ENCODE results near the gene YWHAQ. TPM values are rescaled to one million over a fixed set of nuclear protein-coding genes. Genes with fewer than 3 reads are reported as not detected.

YWHAQ gene
- total and polyA plus RNA-seq, 2 of the 4 experiments (the other 2 are of a cell fraction), result 196 to 255 TPM

DNA sequence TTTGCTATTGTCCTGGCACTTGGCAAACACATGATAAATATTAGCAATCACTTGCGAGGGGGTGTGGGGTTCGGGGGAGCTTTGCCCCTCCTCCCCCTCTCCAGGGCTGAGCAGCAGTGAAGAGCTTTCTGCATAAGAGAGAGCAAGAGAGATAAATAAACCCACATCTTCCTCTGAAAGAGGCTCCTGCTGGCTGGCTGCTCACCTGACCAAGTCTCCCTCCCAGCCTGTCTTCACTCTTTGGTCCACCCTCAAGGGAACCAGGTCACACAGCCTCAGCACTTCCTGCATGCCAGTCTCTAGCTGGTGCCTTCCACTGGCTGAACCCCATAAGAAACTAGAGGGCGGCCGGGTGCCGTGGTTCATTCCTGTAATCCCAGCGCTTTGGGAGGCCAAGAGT, 18.5 kb upstream of the YWHAQ start:
- Histone ChIP-seq H4K20me1 (ENCODE audit: insufficient read depth, low read length) (no peaks in the 10 kb centered on the region), H3K27ac (ENCODE audit: insufficient read depth, low read length) (no peak overlapping the region), H3K79me1 (ENCODE audit: low read depth in 1 of 2, low read length in 2 of 2) (no peaks in the 10 kb centered on the region), H2BK20ac (ENCODE audit: low read depth, low read length) (no peak overlapping the region), H3K23ac (ENCODE audit: low read depth, low read length) (no peak overlapping the region), H2AK5ac (ENCODE audit: low read depth, low read length) (no peak overlapping the region), H3K9me3 (ENCODE audit: control insufficient read depth, insufficient read depth, low read length) (no peaks in the 10 kb centered on the region), H3K36me3 (ENCODE audit: control insufficient read depth, insufficient read depth, low read length) (no peaks in the 10 kb centered on the region), H2AFZ (replicated peaks; ENCODE audit: low read length, poor library complexity) (no peak overlapping the region), H3K4me3 (ENCODE audit: insufficient read depth, low read depth, low read length) (no peak overlapping the region), H2AK9ac (replicated peaks; ENCODE audit: low read depth, low read length, poor library complexity) (no peak overlapping the region), H3K9me1 (ENCODE audit: insufficient read depth, low read length) (peaks cover 5% of the 10 kb centered on the region; the same call in 1 of the 2 replicates), H3K18ac (ENCODE audit: low read depth, low read length) (no peak overlapping the region), H3K56ac (ENCODE audit: extremely low read depth, insufficient read depth, low read length) (no peak overlapping the region), H3K14ac (replicated peaks; ENCODE audit: low read depth, low read length) (no peak overlapping the region), H2BK5ac (ENCODE audit: low read depth, low read length, poor library complexity, severe bottlenecking) (no peak overlapping the region), H4K8ac (ENCODE audit: low read depth in 2 of 2, low read length in 2 of 2) (no peak overlapping the region), H4K91ac (ENCODE audit: insufficient read depth, low read depth, low read length) (no peak overlapping the region), H4K5ac (ENCODE audit: low read depth, low read length) (no peak overlapping the region), H3K4me1 (ENCODE audit: control insufficient read depth, insufficient read depth, low read length) (peaks cover 4% of the 10 kb centered on the region; the same call in 1 of the 2 replicates), H2BK120ac (ENCODE audit: low read depth, low read length) (no peak overlapping the region), H3K4ac (ENCODE audit: low read depth, low read length) (no peak overlapping the region), H3K4me2 (ENCODE audit: low read depth, low read length) (no peak overlapping the region), H3K9ac (ENCODE audit: low read depth, low read length) (no peak overlapping the region), H2BK15ac (ENCODE audit: low read depth, low read length) (no peak overlapping the region), H3K27me3 (ENCODE audit: control insufficient read depth, insufficient read depth, low read length) (peaks cover 12% of the 10 kb centered on the region)
- TF ChIP-seq, protein P1, sequence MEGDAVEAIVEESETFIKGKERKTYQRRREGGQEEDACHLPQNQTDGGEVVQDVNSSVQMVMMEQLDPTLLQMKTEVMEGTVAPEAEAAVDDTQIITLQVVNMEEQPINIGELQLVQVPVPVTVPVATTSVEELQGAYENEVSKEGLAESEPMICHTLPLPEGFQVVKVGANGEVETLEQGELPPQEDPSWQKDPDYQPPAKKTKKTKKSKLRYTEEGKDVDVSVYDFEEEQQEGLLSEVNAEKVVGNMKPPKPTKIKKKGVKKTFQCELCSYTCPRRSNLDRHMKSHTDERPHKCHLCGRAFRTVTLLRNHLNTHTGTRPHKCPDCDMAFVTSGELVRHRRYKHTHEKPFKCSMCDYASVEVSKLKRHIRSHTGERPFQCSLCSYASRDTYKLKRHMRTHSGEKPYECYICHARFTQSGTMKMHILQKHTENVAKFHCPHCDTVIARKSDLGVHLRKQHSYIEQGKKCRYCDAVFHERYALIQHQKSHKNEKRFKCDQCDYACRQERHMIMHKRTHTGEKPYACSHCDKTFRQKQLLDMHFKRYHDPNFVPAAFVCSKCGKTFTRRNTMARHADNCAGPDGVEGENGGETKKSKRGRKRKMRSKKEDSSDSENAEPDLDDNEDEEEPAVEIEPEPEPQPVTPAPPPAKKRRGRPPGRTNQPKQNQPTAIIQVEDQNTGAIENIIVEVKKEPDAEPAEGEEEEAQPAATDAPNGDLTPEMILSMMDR (conservative IDR thresholded peaks at IDR 0.05; ENCODE audit: low read depth, low read length), result no peak
- TF ChIP-seq NFE2L2 (IDR thresholded peaks at IDR 0.05; ENCODE audit: low read depth, low read length), result no peak
- TF ChIP-seq RCOR1 (IDR thresholded peaks at IDR 0.05; ENCODE audit: insufficient replicate concordance, low read length), result no peak
- no peak for TF ChIP-seq SMC3 (IDR thresholded peaks at IDR 0.05; ENCODE audit: low read depth, low read length)
- no peak for TF ChIP-seq RAD21 (IDR thresholded peaks at IDR 0.05; ENCODE audit: low read length)
- TF ChIP-seq CHD1 (IDR thresholded peaks at IDR 0.05; ENCODE audit: low read depth, low read length), result no peak
- TF ChIP-seq, protein P2, sequence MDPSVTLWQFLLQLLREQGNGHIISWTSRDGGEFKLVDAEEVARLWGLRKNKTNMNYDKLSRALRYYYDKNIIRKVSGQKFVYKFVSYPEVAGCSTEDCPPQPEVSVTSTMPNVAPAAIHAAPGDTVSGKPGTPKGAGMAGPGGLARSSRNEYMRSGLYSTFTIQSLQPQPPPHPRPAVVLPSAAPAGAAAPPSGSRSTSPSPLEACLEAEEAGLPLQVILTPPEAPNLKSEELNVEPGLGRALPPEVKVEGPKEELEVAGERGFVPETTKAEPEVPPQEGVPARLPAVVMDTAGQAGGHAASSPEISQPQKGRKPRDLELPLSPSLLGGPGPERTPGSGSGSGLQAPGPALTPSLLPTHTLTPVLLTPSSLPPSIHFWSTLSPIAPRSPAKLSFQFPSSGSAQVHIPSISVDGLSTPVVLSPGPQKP (IDR thresholded peaks at IDR 0.05; ENCODE audit: borderline replicate concordance, low read depth, low read length), result no peak
- TF ChIP-seq CEBPB (IDR thresholded peaks at IDR 0.05; ENCODE audit: low read depth, low read length), result no peak
- no peak for TF ChIP-seq POLR2A (IDR thresholded peaks at IDR 0.05; ENCODE audit: low read depth, low read length)
- no peak for TF ChIP-seq BHLHE40 (IDR thresholded peaks at IDR 0.05; ENCODE audit: low read depth, low read length)
- no peak for TF ChIP-seq MAFK (IDR thresholded peaks at IDR 0.05; ENCODE audit: low read depth, low read length)
- TF ChIP-seq FOS (IDR thresholded peaks at IDR 0.05; ENCODE audit: low read depth, low read length), result no peak
- no peak for TF ChIP-seq MAZ (IDR thresholded peaks at IDR 0.05; ENCODE audit: borderline replicate concordance, low read depth, low read length)
- TF ChIP-seq, protein P3, sequence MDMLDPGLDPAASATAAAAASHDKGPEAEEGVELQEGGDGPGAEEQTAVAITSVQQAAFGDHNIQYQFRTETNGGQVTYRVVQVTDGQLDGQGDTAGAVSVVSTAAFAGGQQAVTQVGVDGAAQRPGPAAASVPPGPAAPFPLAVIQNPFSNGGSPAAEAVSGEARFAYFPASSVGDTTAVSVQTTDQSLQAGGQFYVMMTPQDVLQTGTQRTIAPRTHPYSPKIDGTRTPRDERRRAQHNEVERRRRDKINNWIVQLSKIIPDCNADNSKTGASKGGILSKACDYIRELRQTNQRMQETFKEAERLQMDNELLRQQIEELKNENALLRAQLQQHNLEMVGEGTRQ (IDR thresholded peaks at IDR 0.05; ENCODE audit: low read depth, low read length), result no peak
- TF ChIP-seq MXI1 (IDR thresholded peaks at IDR 0.05; ENCODE audit: borderline replicate concordance, low read depth, low read length), result no peak
- no peak for TF ChIP-seq RFX5 (IDR thresholded peaks at IDR 0.05; ENCODE audit: low read depth, low read length)
- POLR2A ChIA-PET (ENCODE audit: unreplicated experiment), result no interaction called here
- dilution Hi-C loops (cut with HindIII; ENCODE audit: low sequenced_read_pairs, unreplicated experiment) (no loop called here), in situ Hi-C loops (cut with MboI; ENCODE audit: low sequenced_read_pairs) (no loop called here), intact Hi-C loops (cut with micrococcal nuclease) (no loop called here)
- no TSS peak for BruUV-seq (replicated peaks)
- CTCF ChIA-PET, result interaction anchor here (1.0 kb wide), 1 partner anchor 10 kb away, joined by 3 read pairs; no protein-coding TSS in a partner anchor
- DNase-seq, result no peak
- no peak for ATAC-seq (ENCODE audit: low read depth)
- no CpG with 5 or more reads among the region's 6 CpGs for WGBS, 2 experiments (ENCODE audit: extremely low coverage in 2 of 2, insufficient read length in 1 of 2)
